ENCODE data around the gene ENHO. TPM values are rescaled to one million over a fixed set of nuclear protein-coding genes. Genes with fewer than 3 reads are reported as not detected.

Gene ENHO
- total and polyA plus RNA-seq, 2 of the 8 experiments (the other 6 are each of a cell fraction or from before 2014, with no cell fraction given), result 12.2 to 49.4 TPM

DNA sequence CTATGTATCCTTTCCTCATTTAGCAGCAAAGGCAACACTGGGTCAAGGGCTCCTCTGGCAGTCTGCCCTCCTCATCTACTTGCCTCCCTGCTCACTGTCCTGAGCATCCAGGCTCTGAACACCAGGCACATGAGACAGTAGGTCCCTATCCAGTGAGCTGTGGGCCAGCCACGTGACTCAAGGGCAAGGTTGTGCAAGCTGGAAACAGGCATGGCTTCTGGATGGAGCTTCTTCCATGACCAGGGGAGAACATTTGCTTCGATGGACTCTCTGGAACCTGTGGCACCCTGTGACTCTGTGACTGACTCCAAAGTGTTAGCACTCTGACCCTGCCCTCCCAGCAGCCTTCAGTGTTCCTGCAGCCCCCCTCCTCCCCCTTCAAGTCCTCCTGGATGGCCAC lies 31.2 kb downstream of the ENHO start:
- no peak overlapping the region for H4K8ac ChIP-seq (ENCODE audit: extremely low read depth, insufficient read depth, low read length)
- H3K14ac ChIP-seq (ENCODE audit: insufficient read length), result no peak overlapping the region
- ChIA-PET CTCF (ENCODE audit: partially characterized antibody) (interaction anchor here (0.7 to 9.6 kb wide), 24 partner anchors 10 to 113 kb away, joined by 3 to 72 read pairs (median 6); no protein-coding TSS in a partner anchor), POLR2A (ENCODE audit: partially characterized antibody) (no interaction called here)
- TF ChIP-seq RNF2 (IDR thresholded peaks at IDR 0.05; ENCODE audit: borderline replicate concordance, low read depth, low read length, missing control alignments, poor library complexity, severe bottlenecking) (no peak), SRF (IDR thresholded peaks at IDR 0.05; ENCODE audit: low read depth, low read length) (no peak), SUZ12 (IDR thresholded peaks at IDR 0.05; ENCODE audit: low read length) (no peak), KDM1A (IDR thresholded peaks at IDR 0.05; ENCODE audit: borderline replicate concordance, low read length) (no peak), CBX8 (IDR thresholded peaks at IDR 0.05; ENCODE audit: borderline replicate concordance, low read depth, low read length) (no peak)
- H3K4me2 ChIP-seq (ENCODE audit: insufficient read depth in 1 of 2, low read depth in 2 of 2, low read length in 2 of 2), result no peak overlapping the region
- no peak overlapping the region for H3K23ac ChIP-seq (ENCODE audit: insufficient read length)
- WGBS, 2 experiments (ENCODE audit: extremely low coverage in 1 of 2, insufficient coverage in 1 of 2, insufficient read length in 1 of 2, insufficient replicate concordance in 2 of 2, low coverage in 1 of 2, low lambda C conversion rate in 2 of 2, missing lambda C conversion rate in 1 of 2), result 59% methylated on average over 2 of the region's 2 CpGs; no CpG with 5 or more reads in 1 of the 2 experiments
- no peak overlapping the region for H2BK15ac ChIP-seq (ENCODE audit: low read length)
- H2BK120ac ChIP-seq (replicated peaks; ENCODE audit: low read depth, low read length), result no peak overlapping the region
- H3K9ac ChIP-seq (replicated peaks in 1 of 4; ENCODE audit: extremely low read depth in 1 of 4, low read depth in 3 of 4, low read length in 3 of 4), result no peak overlapping the region
- H3K18ac ChIP-seq (ENCODE audit: extremely low read depth, low read length), result no peak overlapping the region
- no peaks in the 10 kb centered on the region for H3K4me1 ChIP-seq (replicated peaks in 1 of 4; ENCODE audit: control insufficient read depth in 3 of 4, insufficient read depth in 4 of 4, low read length in 3 of 4)
- no peak for FAIRE-seq
- no peaks in the 10 kb centered on the region for H3K79me1 ChIP-seq (ENCODE audit: low read depth, low read length)
- H2BK20ac ChIP-seq (ENCODE audit: low read length), result no peak overlapping the region
- no peaks in the 10 kb centered on the region for H3K23me2 ChIP-seq (ENCODE audit: low read depth, low read length)
- no peaks in the 10 kb centered on the region for H3K9me3 ChIP-seq (ENCODE audit: insufficient read depth in 2 of 2, low read depth in 1 of 2, low read length in 1 of 2)
- no peak overlapping the region for H3K4ac ChIP-seq (replicated peaks; ENCODE audit: insufficient read length, low read depth, low read length)
- no peak overlapping the region for H3K56ac ChIP-seq (replicated peaks; ENCODE audit: insufficient read length, low read depth, low read length)
- no peaks in the 10 kb centered on the region for H3K79me2 ChIP-seq (ENCODE audit: control insufficient read depth in 1 of 2, insufficient read depth in 2 of 2, low read length in 2 of 2)
- H2BK5ac ChIP-seq (ENCODE audit: low read depth, low read length), result no peak overlapping the region
- H2AFZ ChIP-seq (ENCODE audit: low read length), result no peak overlapping the region
- H3K27me3 ChIP-seq (replicated peaks in 1 of 4; ENCODE audit: control insufficient read depth in 3 of 4, extremely low read depth in 1 of 4, insufficient read depth in 3 of 4, low read length in 3 of 4), result no peaks in the 10 kb centered on the region; a peak in 1 of 7 replicates
- H3K4me3 ChIP-seq (ENCODE audit: extremely low read depth in 1 of 4, insufficient read depth in 2 of 4, low read depth in 3 of 4, low read length in 4 of 4), result no peak overlapping the region
- no peak overlapping the region for H2BK12ac ChIP-seq (ENCODE audit: low read depth, low read length)
- H4K5ac ChIP-seq (ENCODE audit: insufficient read length, low read depth, low read length), result no peak overlapping the region
- no peak for DNase-seq (ENCODE audit: low read depth in 1 of 2, low spot score in 2 of 2)
- no peak overlapping the region for H3K27ac ChIP-seq (ENCODE audit: low read depth, low read length)
- no peak overlapping the region for H2AK5ac ChIP-seq (ENCODE audit: low read depth, low read length)
- no peak overlapping the region for H4K91ac ChIP-seq (replicated peaks; ENCODE audit: insufficient read length, low read length)
- no peaks in the 10 kb centered on the region for H3K36me3 ChIP-seq (ENCODE audit: control insufficient read depth in 2 of 4, insufficient read depth in 4 of 4, low read length in 3 of 4)
- no peaks in the 10 kb centered on the region for H4K20me1 ChIP-seq (replicated peaks in 1 of 2; ENCODE audit: control insufficient read depth in 1 of 2, insufficient read depth in 2 of 2, low read length in 2 of 2)
